Neuron (in vitro differentiated cells): ENCODE results near the gene GLTP.

Experiments
- H2AFZ ChIP-seq: one replicate; pipeline ENCODE4 v1.6.1; 2013; ENCODE audit warnings: low read depth, mild to moderate bottlenecking, inconsistent platforms, low read length, moderate library complexity
- H3K27me3 ChIP-seq: one replicate; pipeline ENCODE4 v1.6.1; 2013; ENCODE audit warnings: low read length; ENCODE audit not compliant: insufficient read depth
- H3K36me3 ChIP-seq: one replicate; pipeline ENCODE4 v1.6.1; 2013; ENCODE audit warnings: low read length; ENCODE audit not compliant: insufficient read depth
- H3K4me1 ChIP-seq: one replicate; pipeline ENCODE4 v1.6.1; 2013; ENCODE audit warnings: low read length; ENCODE audit not compliant: insufficient read depth
- H3K4me3 ChIP-seq: 2 replicates; pipeline ENCODE4 v1.5.1; 2013; ENCODE audit warnings: mild to moderate bottlenecking, low read length, moderate library complexity
- H3K9me3 ChIP-seq: one replicate; pipeline ENCODE4 v1.6.1; 2013; ENCODE audit warnings: low read length

Gene GLTP

DNA sequence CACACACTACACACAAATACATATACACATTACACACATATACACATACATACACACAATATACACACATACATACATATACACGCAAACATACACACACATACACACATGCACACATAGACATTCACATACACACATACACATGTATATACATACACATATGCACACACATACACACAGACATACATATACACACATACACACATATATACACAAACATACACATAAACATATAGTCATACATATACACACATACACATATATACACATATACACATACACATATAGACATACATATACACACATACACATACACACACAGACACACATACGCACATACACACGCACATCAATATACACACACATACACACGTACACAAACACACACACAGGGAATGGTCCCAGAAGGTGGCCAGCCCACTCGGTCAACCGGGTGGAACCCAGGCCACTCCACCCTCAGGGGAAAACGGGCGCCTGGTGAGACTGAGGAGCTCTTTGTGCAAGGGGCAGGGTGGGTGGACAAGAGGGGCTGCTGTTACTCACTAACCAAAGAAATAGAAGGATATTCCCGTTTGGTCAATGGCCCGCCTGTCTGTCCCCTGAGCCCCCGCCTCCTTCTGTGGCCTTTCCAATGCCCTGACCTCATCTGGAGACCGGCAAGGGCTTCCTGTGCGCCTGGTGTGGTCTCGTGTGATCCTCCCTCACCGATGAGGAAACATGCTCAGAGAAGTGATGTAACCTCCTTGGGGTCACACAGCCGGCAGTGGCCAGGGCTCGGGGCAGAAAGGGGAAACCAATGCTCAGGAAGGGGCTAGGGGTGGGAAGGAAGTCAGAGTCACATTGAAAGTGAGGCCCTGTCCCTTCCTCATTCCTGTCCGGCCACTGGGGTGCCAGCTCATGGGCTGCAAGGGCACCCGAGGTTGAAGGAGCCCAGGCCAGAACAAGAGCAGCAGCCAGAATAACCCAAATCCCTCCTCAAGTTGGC, 52.5 kb downstream of the GLTP start:
- no peak overlapping the region for H3K4me3 ChIP-seq
- H3K27me3 ChIP-seq = peaks cover 35% of the 10 kb centered on the region
- no peak overlapping the region for H2AFZ ChIP-seq
- no peaks in the 10 kb centered on the region for H3K9me3 ChIP-seq
- H3K36me3 ChIP-seq = no peaks in the 10 kb centered on the region
- no peaks in the 10 kb centered on the region for H3K4me1 ChIP-seq

- no peak overlapping the region for H2AFZ ChIP-seq
- no peaks in the 10 kb centered on the region for H3K4me1 ChIP-seq
- H3K9me3 ChIP-seq = no peaks in the 10 kb centered on the region
- H3K36me3 ChIP-seq = no peaks in the 10 kb centered on the region
- peaks cover 28% of the 10 kb centered on the region for H3K27me3 ChIP-seq
- H3K4me3 ChIP-seq = no peak overlapping the region
Observed at GRCh38 chr12:109827080-109827479, 53.3 kb downstream of the GLTP start.

GRCh38 chr12:109824731-109825130, 55.6 kb downstream of the GLTP start:
- Histone ChIP-seq H3K27me3 (peaks cover 13% of the 10 kb centered on the region), H3K4me3 (no peak overlapping the region), H3K9me3 (no peaks in the 10 kb centered on the region), H3K36me3 (no peaks in the 10 kb centered on the region), H3K4me1 (no peaks in the 10 kb centered on the region), H2AFZ (no peak overlapping the region)

DNA sequence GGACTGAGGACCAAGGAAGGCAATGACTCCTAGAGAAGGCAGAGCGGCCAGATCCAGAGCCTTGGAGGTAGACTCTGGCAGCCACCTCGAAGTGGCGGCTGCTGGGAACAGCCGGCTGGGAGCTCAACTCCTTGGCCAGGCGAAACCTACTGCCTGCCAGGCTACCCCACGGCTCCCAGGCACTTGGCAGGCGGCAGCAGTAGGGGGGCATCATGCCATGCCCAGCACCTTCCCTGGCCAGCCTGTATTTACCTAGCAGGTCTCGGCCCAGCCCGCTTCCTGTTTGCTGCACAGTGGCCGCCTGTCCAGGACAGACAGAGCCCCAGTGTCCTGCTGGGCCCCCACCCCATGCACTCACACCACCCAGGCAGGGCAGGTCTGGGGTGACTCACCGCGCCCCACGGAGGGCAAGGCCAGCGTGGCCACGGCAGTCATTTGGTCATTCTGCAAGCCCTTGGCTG, 57.4 kb downstream of the GLTP start:
- no peaks in the 10 kb centered on the region for H3K9me3 ChIP-seq

GRCh38 chr12:109822416-109822815, 57.9 kb downstream of the GLTP start:
- H2AFZ ChIP-seq = no peak overlapping the region
- no peaks in the 10 kb centered on the region for H3K9me3 ChIP-seq
- no peaks in the 10 kb centered on the region for H3K36me3 ChIP-seq
- no peaks in the 10 kb centered on the region for H3K4me1 ChIP-seq
- no peak overlapping the region for H3K4me3 ChIP-seq
- H3K27me3 ChIP-seq = peaks cover 9% of the 10 kb centered on the region

More for the DNA sequence above, 57.4 kb downstream of the GLTP start:
- Histone ChIP-seq H2AFZ (no peak overlapping the region), H3K4me1 (no peaks in the 10 kb centered on the region), H3K4me3 (no peak overlapping the region), H3K36me3 (no peaks in the 10 kb centered on the region), H3K27me3 (peaks cover 9% of the 10 kb centered on the region)

GRCh38 chr12:109821968-109822367, 58.4 kb downstream of the GLTP start:
- Histone ChIP-seq H3K36me3 (no peaks in the 10 kb centered on the region), H3K9me3 (no peaks in the 10 kb centered on the region), H3K27me3 (peaks cover 9% of the 10 kb centered on the region), H2AFZ (no peak overlapping the region), H3K4me1 (no peaks in the 10 kb centered on the region), H3K4me3 (no peak overlapping the region)

DNA sequence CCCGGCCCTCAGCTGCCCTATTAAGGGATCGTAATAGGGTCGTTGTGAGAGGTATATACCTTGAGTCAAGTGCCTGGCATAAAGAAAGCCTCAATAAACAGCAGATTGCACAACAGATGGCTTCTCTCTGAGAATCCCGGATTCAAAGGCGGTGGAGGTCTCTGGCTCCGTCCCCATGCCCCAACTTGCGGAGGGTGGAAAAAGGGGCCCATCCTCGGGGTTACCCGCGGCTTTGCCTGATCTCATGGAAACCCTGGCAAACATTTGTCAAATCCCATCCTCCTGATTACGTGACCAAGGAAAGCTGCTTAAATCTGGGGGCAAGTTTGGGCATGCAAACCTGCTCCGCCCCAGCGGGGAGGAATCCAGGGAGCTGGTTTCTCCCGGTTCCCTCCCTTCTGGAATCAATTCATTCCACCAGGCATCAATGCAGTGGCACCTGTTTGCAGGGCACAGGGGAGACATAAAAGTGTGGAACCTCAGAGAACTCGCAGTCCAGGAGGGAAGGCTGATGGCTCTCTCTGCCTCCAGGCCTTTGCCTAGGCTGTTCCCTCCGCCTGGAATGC, 59.4 kb downstream of the GLTP start:
- Histone ChIP-seq H3K27me3 (peaks cover 8% of the 10 kb centered on the region), H3K4me3 (no peak overlapping the region), H3K36me3 (no peaks in the 10 kb centered on the region), H3K9me3 (no peaks in the 10 kb centered on the region), H3K4me1 (no peaks in the 10 kb centered on the region), H2AFZ (no peak overlapping the region)

- peaks cover 3% of the 10 kb centered on the region for H3K27me3 ChIP-seq
- no peak overlapping the region for H2AFZ ChIP-seq
- H3K4me1 ChIP-seq = no peaks in the 10 kb centered on the region
- H3K36me3 ChIP-seq = no peaks in the 10 kb centered on the region
- no peak overlapping the region for H3K4me3 ChIP-seq
- H3K9me3 ChIP-seq = peaks cover under 1% of the 10 kb centered on the region
Observed at GRCh38 chr12:109818905-109819500, 61.3 kb downstream of the GLTP start.

GRCh38 chr12:109818253-109818652, 62.1 kb downstream of the GLTP start:
- H3K4me1 ChIP-seq = no peaks in the 10 kb centered on the region
- no peak overlapping the region for H3K4me3 ChIP-seq
- H3K9me3 ChIP-seq = peaks cover 2% of the 10 kb centered on the region
- H2AFZ ChIP-seq = no peak overlapping the region
- H3K27me3 ChIP-seq = peaks cover under 1% of the 10 kb centered on the region
- H3K36me3 ChIP-seq = no peaks in the 10 kb centered on the region

GRCh38 chr12:109817627-109818231, 62.6 kb downstream of the GLTP start:
- Histone ChIP-seq H3K4me1 (no peaks in the 10 kb centered on the region), H3K27me3 (no peaks in the 10 kb centered on the region), H3K9me3 (peaks cover 2% of the 10 kb centered on the region), H3K4me3 (no peak overlapping the region), H3K36me3 (no peaks in the 10 kb centered on the region), H2AFZ (no peak overlapping the region)

DNA sequence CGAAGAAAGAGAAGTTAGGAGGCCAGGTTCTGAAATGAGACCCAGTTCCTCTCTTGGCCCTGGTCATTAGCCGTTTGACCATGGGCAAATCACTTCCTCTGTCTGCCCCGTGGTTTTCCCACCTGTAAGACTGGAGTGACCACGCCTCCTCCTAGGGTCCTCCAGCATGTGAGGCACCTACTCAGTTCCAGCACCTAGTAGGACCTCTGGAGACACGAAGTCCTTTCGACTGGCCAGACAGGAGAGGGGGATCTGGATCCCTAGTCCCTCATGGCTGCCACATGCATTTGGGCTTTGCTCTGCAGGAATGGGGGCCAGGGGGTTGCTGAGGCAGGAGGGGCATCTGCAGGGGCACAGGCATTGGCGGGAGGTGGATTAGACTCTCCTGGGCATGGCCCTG, 63.5 kb downstream of the GLTP start:
- H3K4me3 ChIP-seq = no peak overlapping the region
- peaks cover 2% of the 10 kb centered on the region for H3K9me3 ChIP-seq
- H3K27me3 ChIP-seq = peaks cover 1% of the 10 kb centered on the region
- no peaks in the 10 kb centered on the region for H3K36me3 ChIP-seq
- H3K4me1 ChIP-seq = no peaks in the 10 kb centered on the region
- H2AFZ ChIP-seq = no peak overlapping the region

- H3K4me1 ChIP-seq = no peaks in the 10 kb centered on the region
- peaks cover 2% of the 10 kb centered on the region for H3K9me3 ChIP-seq
- H2AFZ ChIP-seq = no peak overlapping the region
- no peaks in the 10 kb centered on the region for H3K36me3 ChIP-seq
- H3K4me3 ChIP-seq = no peak overlapping the region
- H3K27me3 ChIP-seq = peaks cover 2% of the 10 kb centered on the region
Observed at GRCh38 chr12:109815757-109816617, 64.4 kb downstream of the GLTP start.
